K562 (cell line): ENCODE measurements around the gene GDF9. TPM values are rescaled to one million over a fixed set of nuclear protein-coding genes. Genes with fewer than 3 reads are reported as not detected.

ENCODE experiments used
- BCOR ChIP-seq: fragments of 450-650 bp; IDR thresholded peaks from 2 replicates; pipeline ENCODE4 v1.6.1; 2016
- CSDE1 ChIP-seq, 2 experiments: fragments of 450-650 bp; IDR thresholded peaks; 2 replicates each; pipeline ENCODE4 v1.6.1; 2016; ENCODE audit warnings: mild to moderate bottlenecking in 1 of 2
- FIP1L1 ChIP-seq: fragments of 200-400 bp; formaldehyde crosslinking; IDR thresholded peaks from 2 replicates; pipeline ENCODE4 v1.6.1; 2018; ENCODE audit warnings: mild to moderate bottlenecking, low read depth, low read length; ENCODE audit not compliant: poor library complexity, severe bottlenecking
- GATAD2A ChIP-seq: fragments of 450-650 bp; IDR thresholded peaks from 2 replicates; pipeline ENCODE4 v1.6.1; 2017
- KLF10 ChIP-seq: fragments of 250-450 bp; sonication (Bioruptor Pico); IDR thresholded peaks from 2 replicates; pipeline ENCODE4 v1.6.1; 2021; ENCODE audit warnings: matching md5 sums
- NCOA4 ChIP-seq: fragments of 450-650 bp; IDR thresholded peaks from 2 replicates; pipeline ENCODE4 v1.6.1; 2018; ENCODE audit warnings: mild to moderate bottlenecking; ENCODE audit not compliant: partially characterized antibody
- RUNX1 ChIP-seq: sonication (generic); IDR thresholded peaks from 2 replicates; pipeline ENCODE4 v1.6.1; 2016; ENCODE audit warnings: antibody characterized with exemption, low read depth
- ZBTB1 ChIP-seq: sonication (generic); formaldehyde crosslinking; IDR thresholded peaks from 2 replicates; pipeline ENCODE4 v1.8.1; 2023; ENCODE audit warnings: missing genetic modification reagents, low read depth, mild to moderate bottlenecking, borderline replicate concordance
- ZNF507 ChIP-seq: conservative IDR thresholded peaks from 2 replicates; pipeline ENCODE4 v1.6.1; 2017; ENCODE audit warnings: missing genetic modification characterization, missing compliant biosample characterization
- polyA plus RNA-seq, 8 experiments: library from polyadenylated mRNA; depleted of rRNA in 4 of 8; stranded (reverse) in 5 of 8; unstranded in 3 of 8; fragments of >200 nt; fragmentation: Nextera tagmentation in 2 of 8; fragmentation: Illumina TruSeq in 1 of 8; extraction: Ambion mirVana in 2 of 8; extraction: Trizol in 1 of 8; gene quantifications; 2 replicates each; pipeline versions ENCODE4 v1.2.1 to v1.2.3, GENCODE V29; 2011 to 2014; ENCODE audit warnings: inconsistent platforms in 1 of 8, missing spikeins in 1 of 8
- total RNA-seq, 7 experiments: library from RNA; depleted of rRNA in 6 of 7; stranded (reverse); fragments of >200 nt in 6 of 7; fragmentation: Illumina TruSeq in 2 of 7; extraction: Trizol in 2 of 7; gene quantifications; 2 replicates each; pipeline versions ENCODE4 v1.2.1 to v1.2.3, GENCODE V29; 2011 to 2021; ENCODE audit warnings: low replicate concordance in 1 of 7
- TF ChIP-seq, protein P1 (sequence below): fragments of 450-650 bp; IDR thresholded peaks from 2 replicates; pipeline ENCODE4 v1.6.1; 2018; ENCODE audit warnings: mild to moderate bottlenecking, low read depth; ENCODE audit not compliant: partially characterized antibody
- TF ChIP-seq, protein P2 (sequence below): fragments of 250-450 bp; sonication (Bioruptor Pico); IDR thresholded peaks from 2 replicates; pipeline ENCODE4 v1.8.0; 2021; ENCODE audit warnings: mild to moderate bottlenecking, moderate library complexity
- TF ChIP-seq, protein P3 (sequence below), 2 experiments: fragments of 450-650 bp; formaldehyde crosslinking in 1 of 2; IDR thresholded peaks; 2 replicates each; pipeline versions ENCODE4 v1.4.0 to v1.6.1; 2014 to 2020; ENCODE audit warnings: mild to moderate bottlenecking in 2 of 2, borderline replicate concordance in 1 of 2, low read depth in 1 of 2
- TF ChIP-seq, protein P4 (sequence below): fragments of 250-450 bp; sonication (Bioruptor Pico); IDR thresholded peaks from 2 replicates; pipeline ENCODE4 v1.8.0; 2021; ENCODE audit warnings: moderate library complexity, mild to moderate bottlenecking, inconsistent platforms

GDF9 gene
- total and polyA plus RNA-seq, 9 of the 15 experiments (the other 6 are each of a cell fraction or from before 2014, with no cell fraction given) = 0.10 to 0.70 (median 0.20) TPM; not detected in 1

DNA sequence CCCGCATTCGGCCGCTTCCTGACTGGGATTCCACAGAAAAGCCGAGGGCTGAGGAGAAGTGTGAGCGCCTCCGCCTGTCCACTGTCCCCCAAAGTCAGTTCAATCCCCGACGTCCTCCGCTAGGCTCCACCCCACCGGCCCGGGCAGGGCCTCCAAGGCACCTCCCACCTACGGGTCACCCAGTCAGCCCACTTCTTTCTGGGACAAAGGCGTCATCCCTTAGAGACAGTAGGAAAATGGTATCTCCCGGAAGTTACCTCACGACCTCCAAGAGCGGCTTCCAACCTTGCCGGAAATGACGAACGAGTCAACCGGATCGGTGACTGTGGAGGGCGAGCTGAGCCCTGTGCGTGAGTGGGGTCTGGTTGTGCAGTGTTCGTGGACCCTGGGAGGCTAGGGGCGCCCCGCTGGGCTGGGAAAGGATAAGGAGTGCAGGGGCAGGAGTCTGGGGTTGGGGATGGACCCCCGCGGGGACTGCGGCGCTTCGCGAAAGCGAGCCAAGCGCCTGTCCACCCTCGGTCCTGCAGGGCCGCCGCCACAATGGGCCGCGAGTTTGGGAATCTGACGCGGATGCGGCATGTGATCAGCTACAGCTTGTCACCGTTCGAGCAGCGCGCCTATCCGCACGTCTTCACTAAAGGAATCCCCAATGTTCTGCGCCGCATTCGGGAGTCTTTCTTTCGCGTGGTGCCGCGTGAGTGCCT is at the start of gene GDF9, which contains the start of gene UQCRQ (continued):
- TF ChIP-seq ZBTB1 (CRISPR knock-in tag) = peak; percentile 28; the same call in 1 of the 2 replicates
- TF ChIP-seq ZNF507 (tag) = no peak
- peak; percentile 15; the same call in 1 of the 2 replicates for TF ChIP-seq BCOR
- TF ChIP-seq KLF10 (CRISPR knock-in tag) = no peak
- no peak for TF ChIP-seq NCOA4
- TF ChIP-seq, protein P1, sequence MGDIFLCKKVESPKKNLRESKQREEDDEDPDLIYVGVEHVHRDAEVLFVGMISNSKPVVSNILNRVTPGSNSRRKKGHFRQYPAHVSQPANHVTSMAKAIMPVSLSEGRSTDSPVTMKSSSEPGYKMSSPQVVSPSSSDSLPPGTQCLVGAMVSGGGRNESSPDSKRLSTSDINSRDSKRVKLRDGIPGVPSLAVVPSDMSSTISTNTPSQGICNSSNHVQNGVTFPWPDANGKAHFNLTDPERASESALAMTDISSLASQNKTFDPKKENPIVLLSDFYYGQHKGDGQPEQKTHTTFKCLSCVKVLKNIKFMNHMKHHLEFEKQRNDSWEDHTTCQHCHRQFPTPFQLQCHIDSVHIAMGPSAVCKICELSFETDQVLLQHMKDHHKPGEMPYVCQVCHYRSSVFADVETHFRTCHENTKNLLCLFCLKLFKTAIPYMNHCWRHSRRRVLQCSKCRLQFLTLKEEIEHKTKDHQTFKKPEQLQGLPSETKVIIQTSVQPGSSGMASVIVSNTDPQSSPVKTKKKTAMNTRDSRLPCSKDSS = no peak
- TF ChIP-seq, protein P2, sequence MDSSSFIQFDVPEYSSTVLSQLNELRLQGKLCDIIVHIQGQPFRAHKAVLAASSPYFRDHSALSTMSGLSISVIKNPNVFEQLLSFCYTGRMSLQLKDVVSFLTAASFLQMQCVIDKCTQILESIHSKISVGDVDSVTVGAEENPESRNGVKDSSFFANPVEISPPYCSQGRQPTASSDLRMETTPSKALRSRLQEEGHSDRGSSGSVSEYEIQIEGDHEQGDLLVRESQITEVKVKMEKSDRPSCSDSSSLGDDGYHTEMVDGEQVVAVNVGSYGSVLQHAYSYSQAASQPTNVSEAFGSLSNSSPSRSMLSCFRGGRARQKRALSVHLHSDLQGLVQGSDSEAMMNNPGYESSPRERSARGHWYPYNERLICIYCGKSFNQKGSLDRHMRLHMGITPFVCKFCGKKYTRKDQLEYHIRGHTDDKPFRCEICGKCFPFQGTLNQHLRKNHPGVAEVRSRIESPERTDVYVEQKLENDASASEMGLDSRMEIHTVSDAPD (CRISPR knock-in tag) = no peak
- TF ChIP-seq FIP1L1 = peak; percentile 54
- peak in 1 of 2 experiments; percentile 54; a peak in 1 of 4 replicates for TF ChIP-seq CSDE1 (IDR thresholded peaks at IDR 0.05)
- TF ChIP-seq, protein P3, sequence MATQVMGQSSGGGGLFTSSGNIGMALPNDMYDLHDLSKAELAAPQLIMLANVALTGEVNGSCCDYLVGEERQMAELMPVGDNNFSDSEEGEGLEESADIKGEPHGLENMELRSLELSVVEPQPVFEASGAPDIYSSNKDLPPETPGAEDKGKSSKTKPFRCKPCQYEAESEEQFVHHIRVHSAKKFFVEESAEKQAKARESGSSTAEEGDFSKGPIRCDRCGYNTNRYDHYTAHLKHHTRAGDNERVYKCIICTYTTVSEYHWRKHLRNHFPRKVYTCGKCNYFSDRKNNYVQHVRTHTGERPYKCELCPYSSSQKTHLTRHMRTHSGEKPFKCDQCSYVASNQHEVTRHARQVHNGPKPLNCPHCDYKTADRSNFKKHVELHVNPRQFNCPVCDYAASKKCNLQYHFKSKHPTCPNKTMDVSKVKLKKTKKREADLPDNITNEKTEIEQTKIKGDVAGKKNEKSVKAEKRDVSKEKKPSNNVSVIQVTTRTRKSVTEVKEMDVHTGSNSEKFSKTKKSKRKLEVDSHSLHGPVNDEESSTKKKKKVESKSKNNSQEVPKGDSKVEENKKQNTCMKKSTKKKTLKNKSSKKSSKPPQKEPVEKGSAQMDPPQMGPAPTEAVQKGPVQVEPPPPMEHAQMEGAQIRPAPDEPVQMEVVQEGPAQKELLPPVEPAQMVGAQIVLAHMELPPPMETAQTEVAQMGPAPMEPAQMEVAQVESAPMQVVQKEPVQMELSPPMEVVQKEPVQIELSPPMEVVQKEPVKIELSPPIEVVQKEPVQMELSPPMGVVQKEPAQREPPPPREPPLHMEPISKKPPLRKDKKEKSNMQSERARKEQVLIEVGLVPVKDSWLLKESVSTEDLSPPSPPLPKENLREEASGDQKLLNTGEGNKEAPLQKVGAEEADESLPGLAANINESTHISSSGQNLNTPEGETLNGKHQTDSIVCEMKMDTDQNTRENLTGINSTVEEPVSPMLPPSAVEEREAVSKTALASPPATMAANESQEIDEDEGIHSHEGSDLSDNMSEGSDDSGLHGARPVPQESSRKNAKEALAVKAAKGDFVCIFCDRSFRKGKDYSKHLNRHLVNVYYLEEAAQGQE (IDR thresholded peaks at IDR 0.05; ENCODE audit: borderline replicate concordance) = peak; percentile 77; the same call in 1 of the 2 replicates
- TF ChIP-seq, protein P3 (CRISPR knock-in tag; IDR thresholded peaks at IDR 0.05; ENCODE audit: low read depth) = no peak
- TF ChIP-seq GATAD2A = no peak
- TF ChIP-seq RUNX1 = no peak
- TF ChIP-seq, protein P4, sequence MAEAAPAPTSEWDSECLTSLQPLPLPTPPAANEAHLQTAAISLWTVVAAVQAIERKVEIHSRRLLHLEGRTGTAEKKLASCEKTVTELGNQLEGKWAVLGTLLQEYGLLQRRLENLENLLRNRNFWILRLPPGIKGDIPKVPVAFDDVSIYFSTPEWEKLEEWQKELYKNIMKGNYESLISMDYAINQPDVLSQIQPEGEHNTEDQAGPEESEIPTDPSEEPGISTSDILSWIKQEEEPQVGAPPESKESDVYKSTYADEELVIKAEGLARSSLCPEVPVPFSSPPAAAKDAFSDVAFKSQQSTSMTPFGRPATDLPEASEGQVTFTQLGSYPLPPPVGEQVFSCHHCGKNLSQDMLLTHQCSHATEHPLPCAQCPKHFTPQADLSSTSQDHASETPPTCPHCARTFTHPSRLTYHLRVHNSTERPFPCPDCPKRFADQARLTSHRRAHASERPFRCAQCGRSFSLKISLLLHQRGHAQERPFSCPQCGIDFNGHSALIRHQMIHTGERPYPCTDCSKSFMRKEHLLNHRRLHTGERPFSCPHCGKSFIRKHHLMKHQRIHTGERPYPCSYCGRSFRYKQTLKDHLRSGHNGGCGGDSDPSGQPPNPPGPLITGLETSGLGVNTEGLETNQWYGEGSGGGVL (CRISPR knock-in tag) = no peak
